SW480 (cell line): Measurements from ENCODE around the gene ZDHHC17.
A peak's percentile ranks its signal among the peaks of the same experiment; 100 is the strongest.

Experiments used
- DNase-seq: peaks from one replicate; pipeline ENCODE4 v3.0.0-alpha.2; 2016; ENCODE audit warnings: low spot score

The ZDHHC17 gene

DNA sequence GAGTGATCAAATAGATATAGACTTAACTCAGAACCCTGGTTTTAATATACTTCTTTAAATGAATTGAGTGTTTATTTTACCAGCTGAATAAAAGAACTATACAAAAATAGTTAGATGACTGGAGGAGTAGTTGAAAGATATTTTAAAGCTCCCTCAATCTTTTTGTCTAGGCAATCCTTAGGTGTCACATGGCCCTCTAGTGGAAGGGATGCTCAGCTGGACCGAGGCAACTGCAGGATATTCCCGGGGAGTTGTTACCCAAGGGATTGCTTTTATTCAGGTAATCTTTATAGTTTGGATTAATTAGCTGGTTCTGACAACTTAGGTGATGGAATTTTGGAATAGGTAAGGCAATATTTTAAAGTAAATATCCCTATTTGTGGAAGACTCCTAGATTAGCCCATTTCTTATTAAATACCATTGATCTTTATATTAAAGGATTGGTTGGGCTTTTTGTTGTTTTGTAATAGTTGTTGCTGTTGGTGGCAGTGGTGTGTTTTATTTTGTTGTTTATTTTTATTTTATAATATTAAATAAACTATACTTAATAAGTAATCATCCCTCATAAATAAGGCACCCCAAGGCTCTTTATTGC lies 57.1 kb downstream of the ZDHHC17 start:
- DNase-seq = peak; percentile 22

DNA sequence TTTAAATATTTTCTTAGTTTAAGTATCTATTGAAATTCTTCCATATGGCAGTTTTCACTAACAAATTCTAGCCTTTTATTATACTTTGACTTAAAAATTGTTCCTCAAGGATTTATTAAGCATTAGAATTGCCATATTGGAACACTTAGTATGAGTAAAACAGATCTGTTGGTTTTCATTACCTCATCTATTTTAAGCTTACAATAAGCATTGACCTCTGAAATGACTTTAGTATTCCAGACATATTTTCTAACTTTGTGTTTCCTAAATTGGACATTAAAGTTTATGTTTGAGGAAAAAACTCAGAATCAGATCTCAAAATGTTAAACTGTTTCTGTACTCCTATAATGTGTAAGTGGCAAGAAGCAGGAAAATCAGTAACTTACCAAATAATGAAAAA lies 66.5 kb downstream of the ZDHHC17 start:
- DNase-seq = no peak

DNA sequence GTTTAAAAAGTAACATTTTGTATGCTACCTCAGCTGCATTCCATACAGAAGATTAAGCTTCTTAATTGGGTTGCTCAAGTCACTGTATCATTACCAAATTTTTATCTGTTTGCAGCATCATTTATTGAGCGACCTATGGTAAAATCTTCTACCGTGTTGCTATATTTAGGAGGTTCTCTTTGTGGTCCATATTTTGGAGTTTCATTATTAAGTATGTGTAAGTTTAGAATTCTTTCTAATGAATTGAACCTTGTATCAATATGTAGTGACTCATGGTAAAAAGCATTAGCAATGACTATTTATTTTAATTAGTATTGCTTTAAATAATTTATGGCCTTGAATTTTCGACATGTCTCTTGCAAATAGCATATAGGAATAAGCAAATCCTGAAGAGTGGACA lies 72.7 kb downstream of the ZDHHC17 start:
- no peak for DNase-seq

DNA sequence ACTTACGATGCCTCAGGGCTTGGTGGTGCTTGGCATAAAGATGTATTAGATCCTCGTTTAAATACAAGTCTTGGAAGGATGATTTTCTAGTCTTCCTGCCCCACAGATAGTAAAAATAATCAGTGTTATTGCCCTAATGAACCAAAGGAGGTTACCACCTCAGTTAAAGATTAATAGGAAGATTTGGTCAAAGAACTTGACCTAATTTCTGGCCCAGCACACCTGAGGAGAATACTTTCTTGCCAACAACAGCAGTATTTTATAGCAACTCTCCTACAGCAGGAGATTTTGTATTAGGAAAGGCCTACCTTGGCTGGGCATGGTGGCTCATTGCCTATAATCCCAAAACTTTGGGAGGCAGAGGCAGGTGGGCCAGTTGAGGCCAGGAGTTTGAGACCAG lies 83.3 kb downstream of the ZDHHC17 start:
- DNase-seq = no peak

DNA sequence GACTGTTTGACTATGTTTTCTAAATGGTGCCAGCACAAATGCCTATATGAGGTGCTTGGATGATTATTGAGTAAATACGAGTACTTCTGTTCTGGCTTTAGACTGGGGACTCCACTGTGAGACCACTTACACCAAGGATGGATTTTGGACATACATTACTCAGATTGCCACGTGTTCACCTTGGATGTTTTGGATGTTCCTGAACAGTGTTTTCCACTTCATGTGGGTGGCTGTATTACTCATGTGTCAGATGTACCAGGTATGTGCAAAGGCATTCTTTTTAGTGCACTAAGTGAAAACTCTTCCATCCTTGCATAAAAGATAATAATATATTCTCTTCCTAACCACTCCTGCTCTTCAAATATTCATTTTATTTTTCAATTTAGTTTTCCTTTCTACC lies 84.2 kb downstream of the ZDHHC17 start:
- no peak for DNase-seq

DNA sequence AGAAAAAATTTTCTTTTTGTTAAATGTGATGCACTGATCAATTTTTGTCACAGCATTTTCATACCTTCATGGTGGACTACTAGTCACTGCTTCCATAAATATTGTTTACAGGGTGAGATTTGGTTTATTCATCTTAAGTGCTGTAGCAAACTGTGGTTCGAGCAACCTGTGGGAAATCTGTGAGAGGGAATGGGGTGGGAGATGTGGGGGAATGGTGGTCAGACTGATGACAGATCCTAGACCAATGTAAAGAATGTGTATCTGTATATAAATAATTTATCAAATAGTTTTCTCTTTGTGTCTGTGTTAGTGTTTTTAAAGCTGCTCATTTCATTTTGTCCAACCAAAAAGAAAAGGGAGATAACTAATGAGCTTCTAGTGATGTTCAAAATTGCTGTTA lies 88.2 kb downstream of the ZDHHC17 start:
- DNase-seq = no peak

DNA sequence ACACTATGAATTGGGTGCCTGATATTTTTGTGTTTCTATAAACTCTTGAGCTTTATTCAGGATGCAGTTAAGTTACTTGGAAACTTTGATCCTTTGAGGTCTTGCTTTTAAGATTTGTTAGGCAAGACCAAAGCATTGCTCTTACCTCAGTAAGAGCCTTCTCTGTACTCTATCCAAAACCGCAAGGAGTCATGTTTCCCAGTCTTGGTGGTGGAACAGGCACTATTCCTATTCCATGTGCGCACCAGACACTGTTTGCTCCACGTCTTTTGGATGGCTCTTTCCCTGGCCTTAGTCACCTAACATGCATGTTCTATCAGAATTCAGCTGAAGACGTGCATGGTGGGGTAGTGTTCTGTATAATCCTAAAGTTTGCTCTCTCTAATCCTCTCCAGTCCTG lies 91.4 kb downstream of the ZDHHC17 start:
- no peak for DNase-seq

DNA sequence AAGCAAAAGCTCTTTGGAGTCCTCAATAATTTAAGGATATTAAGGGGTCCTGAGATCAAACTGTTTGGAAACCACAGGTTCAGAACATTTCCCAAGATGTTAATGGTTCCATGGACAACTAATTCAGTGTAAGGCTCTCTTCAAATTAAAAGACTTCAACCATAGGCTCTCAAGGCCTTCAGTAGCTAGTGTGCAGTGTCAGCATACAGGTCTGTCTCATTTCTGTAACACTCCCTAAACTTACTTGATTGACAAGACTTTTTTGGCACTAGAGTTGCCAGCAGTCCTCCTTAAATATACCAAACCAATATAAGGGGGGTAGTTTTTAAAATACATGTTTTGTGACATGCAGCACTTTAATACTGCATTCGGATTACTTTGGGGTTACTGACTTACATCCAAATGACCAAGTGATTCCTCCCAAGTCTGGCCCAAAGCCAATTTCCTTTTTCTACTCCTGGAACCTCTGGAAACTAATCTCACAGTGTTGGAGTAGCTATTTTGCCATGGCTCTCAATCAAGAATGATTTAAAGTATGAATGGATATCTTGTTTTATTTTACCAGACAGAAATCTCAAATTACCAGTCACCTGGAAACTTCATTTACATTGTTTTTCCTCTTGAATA lies 92.2 kb downstream of the ZDHHC17 start:
- DNase-seq = no peak

DNA sequence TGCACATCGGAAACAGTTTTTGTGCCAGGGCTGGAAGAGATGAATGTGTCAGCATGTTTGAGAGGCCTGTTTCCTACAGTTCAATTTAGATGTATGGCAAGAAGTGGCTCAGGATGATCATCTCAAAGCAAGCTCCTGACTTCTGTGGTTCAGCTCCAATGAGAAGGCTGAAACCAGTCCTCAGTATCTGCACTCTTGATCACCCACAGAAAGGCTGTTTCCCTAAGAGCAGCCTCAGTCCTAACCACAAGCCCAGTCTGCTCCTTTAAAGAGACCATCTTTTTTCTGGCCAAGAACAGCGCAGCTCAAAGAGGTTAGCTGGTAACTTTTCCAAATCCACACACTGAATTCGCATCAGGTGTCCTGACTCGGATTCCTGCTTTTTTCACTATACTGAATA lies 95.7 kb downstream of the ZDHHC17 start:
- DNase-seq = no peak

DNA sequence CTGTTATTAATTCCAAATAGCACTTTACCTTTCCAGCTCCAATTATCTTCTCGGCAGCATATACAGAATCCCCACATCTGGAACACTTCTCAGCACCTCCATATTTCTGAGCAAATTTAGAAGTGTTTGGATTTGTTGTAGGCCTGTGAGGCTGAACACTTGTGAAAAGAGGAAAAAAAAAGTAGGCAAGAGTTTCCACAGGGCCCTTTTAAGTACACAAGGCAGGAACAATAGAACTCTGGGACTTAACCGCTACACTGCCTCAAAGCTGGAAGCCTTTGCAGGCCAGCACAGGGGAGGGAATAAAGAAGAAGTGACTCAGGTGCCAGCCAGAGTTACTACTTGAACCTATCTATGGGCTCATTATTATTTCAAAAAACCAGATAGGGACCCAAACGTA lies 96.3 kb downstream of the ZDHHC17 start:
- no peak for DNase-seq

DNA sequence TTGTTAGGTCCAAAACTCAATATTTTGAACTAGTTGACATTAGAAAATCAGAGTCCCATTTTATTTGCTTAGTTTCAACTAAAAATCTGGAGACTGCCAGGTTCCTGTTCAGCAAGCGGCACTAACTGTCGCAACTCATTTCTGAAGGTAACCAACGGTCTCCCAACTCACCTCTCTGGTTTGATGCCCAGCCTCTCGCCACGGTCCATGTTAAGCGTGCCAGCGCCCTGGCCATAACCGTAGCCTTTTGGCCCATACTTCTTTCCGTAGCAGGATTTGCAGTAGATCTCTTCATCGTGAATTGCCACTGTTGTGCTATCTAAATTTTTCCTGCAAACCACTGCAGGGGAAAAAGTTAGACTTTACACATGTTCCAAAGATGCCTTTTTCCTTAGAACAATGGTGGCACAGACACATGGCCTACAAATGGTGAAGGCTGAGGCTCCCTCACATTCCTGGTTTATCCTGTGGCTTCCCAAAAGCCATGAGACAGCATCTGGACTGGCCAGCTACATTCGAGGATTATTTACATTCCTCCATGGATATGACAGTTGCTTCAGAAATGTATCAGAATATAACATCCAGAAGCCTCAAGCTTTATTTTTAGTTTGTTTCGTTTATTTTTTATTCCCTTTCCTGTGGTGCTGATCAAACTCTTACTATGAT lies 99.2 kb downstream of the ZDHHC17 start:
- no peak for DNase-seq

DNA sequence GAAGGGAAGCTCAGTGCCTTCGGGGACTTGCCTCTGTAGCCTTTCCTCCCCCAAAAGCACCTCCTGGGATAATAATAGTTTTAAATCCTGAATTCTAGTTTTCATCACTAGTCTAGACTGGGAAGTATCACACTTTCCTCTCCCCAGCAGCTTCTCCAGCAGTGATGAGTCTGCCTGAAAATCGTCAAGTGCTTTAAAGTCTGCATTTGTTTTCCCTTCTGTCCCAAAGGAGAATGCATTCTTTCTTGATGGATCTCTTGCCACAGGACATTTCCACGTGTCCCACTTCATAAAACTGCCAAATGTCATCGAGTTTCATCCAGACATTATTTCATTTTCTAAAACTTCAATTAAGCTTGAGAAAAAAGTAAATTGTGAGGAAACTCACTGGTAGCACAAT lies 99.9 kb downstream of the ZDHHC17 start:
- DNase-seq = no peak

DNA sequence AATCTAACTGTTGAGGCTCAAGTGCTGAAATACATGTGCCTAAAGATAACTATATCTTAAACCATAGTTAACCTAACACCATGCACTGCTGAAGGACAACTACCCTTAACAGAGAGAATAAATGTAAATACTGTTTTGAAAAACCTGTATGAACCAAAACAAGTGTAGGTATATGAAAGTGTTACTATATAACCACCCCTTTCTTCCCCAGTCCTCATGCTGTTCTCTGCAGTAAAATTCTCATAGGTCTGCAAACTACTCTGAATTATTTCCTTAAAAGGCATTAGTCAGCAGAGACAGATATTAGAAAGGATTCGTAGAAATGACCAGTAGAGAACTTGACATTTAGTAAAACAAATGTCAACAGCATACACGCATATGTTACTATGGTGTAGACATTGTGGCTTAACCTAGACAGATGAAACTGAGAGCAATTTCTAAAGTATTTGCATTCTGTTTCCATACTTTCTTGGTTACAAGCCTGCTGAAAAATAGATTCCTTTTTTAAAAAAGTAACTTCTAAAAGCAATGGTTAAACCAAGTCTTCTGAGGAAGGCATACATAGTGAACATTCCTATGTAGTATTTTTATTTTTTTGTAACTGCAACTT lies 101.0 kb downstream of the ZDHHC17 start:
- DNase-seq = no peak

DNA sequence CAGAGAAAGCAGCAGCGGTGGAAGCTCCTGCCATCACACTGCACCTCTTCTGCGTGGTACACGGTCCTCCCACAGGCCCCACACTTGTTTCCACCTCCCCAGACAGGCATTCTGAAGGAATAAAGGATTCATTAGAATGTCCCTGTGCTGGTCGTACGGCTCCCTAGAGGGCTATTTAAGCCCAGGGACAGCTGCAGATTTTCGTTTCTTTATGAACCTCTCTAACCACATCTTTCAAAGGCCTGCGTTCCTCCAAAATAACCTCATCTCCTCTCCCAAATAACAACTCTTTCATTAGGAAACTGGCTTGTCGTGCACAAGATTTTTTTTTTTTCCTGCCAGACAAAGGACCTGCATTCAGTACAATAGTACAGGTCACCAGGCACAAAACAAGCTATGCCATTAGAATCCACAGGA lies 102.2 kb downstream of the ZDHHC17 start:
- peak; percentile 79 for DNase-seq

DNA sequence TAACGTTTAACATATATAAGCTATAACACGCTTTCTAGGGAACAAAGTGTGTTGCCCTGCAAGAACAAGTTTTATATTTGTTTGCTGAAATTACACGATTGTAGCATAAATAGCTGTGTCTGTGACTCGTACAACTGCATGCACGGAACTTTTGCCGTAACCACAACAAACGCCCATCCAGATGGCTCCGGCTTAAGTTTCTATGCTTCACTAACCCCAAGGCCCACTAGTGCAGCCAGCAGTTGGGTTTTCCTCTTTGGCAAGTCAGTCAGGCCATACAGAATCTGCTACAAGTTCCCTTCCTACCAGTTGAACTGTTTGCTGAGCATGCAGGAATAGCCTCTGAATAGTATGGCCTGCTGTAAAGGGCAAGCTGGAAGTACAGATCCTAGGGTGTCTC lies 102.8 kb downstream of the ZDHHC17 start:
- peak; percentile 70 for DNase-seq

DNA sequence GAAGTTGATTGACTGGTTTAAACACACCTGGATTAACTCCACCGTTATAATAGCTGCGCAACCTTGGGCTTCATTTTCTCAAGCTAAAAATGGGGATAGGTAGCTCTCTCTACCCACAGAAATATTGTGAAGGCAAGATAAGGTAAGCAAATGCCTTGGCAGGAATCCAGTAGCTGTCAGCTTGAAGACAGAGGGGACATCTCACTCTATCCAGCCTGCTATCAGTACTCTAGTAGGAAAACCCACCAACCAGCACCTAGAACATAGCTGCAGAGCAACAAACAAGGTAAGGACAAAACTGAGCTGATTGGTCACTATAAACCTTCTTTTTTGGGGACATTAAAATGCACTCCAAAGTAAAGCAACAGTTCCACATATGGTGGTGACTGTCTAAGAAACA lies 107.2 kb downstream of the ZDHHC17 start:
- DNase-seq = no peak

DNA sequence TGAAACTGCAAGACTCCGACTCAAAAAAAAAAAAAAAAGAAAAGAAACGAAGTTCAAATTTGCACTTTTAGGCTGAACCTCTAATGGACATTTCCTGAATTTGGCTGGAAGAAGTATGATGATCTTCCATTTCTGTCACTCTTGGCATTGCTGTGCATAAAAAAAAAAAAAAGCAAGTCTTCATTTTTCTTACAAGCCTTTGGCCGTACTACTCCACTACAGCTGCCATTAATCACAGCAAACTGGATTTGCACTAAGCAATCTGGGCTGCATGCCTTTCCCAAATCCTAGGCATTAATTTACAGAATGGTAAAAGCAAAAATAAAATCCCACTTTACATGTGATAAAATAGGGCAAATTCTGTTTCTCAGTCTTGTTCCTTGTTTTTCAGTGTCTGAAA lies 107.8 kb downstream of the ZDHHC17 start:
- no peak for DNase-seq

DNA sequence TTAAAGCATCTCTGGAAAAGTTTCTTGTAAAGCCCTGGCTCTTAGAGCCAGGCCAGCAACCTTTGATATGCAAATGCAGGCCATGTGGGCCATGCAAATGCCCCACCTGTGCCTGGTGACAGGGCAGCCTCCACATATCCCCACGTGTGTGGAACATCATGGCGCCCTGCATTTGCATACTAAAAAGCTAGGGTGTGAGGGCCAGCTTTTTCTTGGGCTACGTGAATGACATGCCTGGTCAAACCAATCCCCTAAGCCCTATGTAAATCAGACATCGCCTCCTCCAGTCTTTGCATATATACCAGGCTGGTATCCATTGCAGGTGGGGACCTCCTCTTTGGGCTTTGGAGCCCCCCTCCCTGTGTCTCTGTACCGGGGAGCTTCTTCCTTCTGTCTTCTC lies 108.5 kb downstream of the ZDHHC17 start:
- no peak for DNase-seq

DNA sequence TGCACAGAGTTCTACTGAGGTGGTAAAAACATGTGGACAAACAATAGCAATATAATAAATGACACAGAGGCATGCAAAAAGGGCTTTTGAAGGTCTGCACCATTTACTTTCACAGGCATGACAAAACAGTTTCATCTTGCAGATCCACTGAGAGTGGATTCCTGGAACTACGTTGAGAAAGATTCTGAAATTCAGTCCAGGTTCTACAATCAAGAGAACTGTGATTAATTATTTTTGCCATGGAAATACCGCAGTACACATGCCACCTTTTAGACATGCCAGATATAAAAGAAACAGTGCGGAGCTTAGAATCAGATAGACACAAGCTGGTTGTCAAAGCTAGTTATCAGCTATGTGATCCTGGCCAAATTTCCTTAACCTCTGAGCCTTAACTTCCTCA lies 110.1 kb downstream of the ZDHHC17 start:
- no peak for DNase-seq

DNA sequence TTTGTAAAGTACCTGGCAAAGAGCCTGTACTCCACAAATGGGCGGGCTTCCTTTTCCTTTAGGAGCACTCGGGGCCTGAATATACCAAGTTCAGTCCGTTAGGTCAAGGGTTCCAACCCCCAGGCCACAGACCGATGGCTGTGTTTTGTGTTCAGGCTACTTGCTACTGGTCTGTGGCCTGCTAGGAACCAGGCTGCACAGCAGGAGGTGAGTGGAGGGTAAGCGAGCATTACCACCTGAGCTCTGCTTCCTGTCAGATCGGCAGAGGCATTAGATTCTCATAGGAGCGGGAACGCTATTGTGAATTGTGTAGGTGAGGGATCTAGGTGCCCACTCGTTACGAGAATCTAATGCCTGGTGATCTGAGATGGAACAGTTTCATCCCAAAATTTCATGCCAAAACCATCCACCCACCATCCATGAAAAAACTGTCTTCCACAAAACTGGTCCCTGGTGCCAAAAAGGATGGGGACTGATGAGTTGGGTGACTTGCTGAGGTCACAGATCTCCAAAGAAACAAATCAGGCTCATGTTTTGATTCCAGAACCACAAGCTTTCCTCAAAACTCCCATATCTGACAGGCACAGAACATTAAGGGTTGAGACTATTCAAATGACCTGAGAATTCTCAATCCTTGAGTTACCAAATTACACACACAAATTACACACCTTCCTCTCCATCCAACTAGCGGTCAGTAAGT lies 110.7 kb downstream of the ZDHHC17 start:
- DNase-seq = no peak

DNA sequence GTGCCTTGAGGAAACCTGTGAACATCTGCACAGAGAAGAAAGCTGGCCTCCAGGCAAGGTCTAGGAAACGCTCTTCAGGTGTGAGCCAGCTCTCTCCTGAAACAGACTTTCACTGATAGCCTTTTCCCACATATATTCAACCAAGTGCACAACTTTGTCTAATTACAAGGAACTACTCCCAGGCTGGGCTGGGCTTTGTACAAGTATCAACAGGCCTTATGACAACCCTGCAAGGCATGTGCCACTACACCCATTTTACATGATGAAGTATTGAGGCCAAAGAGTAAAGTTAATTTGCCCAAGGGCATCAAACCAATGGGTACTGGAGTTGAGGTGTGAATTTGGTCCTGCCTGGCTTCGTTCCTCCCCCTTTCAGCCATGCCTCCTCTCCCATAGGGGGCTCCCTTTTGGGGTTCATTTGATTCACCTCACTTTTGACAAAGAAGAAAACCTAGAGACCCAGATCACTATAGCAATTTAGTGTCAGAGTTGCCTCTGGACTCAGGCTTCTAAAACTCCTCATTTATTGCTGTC lies 112.8 kb downstream of the ZDHHC17 start:
- DNase-seq = no peak

DNA sequence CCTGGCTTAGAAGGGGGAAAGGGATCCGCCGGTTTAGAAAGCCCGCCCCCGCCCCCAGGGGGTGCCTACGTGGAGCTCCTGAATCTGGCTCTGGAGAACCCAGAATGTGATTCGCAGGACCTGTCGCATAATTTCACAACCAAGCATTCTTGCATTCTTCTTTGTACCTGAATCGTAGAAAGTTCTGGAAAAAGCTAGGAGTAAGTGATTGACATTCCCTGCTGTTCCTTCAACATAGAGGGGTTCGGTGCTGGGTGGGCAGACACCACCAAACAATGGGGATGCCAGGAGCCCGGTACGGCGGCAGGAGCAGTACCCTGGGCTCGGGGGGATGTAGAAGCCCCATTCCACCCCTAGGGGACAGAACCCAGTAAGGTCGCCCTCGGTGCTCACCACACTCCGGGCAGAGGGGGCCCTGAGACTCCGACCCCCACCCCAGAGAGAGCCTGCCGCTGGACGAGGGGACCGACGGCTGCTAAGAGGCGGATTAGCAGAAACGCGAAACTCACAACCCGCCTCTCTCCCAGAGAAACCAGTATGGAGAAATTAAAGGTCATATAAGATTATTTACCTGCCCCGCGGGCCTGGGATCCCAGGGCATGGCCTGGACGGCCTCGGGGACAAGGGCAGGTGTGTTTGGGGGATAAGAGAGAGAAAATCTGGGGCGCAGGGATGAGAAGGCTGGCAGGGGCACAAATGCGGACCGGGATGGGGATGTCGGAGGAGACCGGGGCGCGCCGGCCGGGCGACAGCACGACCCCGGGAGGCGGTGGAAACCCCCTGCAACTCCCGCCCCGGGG lies 114.4 kb downstream of the ZDHHC17 start:
- peak; percentile 46 for DNase-seq
